H1 (cell line): ENCODE measurements around the gene INTS2. TPM values are rescaled to one million over a fixed set of nuclear protein-coding genes. Genes with fewer than 3 reads are reported as not detected.

ENCODE experiments used
- CTCF ChIA-PET: fragments of 300-600 bp; sonication (Branson Sonifier 250); formaldehyde crosslinking; loops from one replicate; lab custom pipeline; 2021; ENCODE audit not compliant: partially characterized antibody; lab: Charles Lee
- POLR2A ChIA-PET: fragments of 300-600 bp; sonication (Branson Sonifier 250); formaldehyde crosslinking; loops from one replicate; lab custom pipeline; 2021; ENCODE audit warnings: inconsistent platforms; ENCODE audit not compliant: partially characterized antibody; lab: Charles Lee
- DNase-seq, 2 experiments: peaks; one replicate each; pipeline versions ENCODE4 v3.0.0 to v3.0.0-alpha.2; 2010 to 2022; ENCODE audit warnings: low spot score in 2 of 2, low read depth in 1 of 2, mixed read lengths in 1 of 2
- FAIRE-seq: peaks from 2 replicates; lab custom pipeline; 2011; peaks lifted over from hg19 to GRCh38; lab: Jason Lieb, UNC
- H2AFZ ChIP-seq: 2 replicates; pipeline ENCODE4 v1.8.1; 2012; ENCODE audit warnings: low read length, inconsistent platforms
- H2AK5ac ChIP-seq: 2 replicates; pipeline ENCODE4 v1.6.1; 2013; ENCODE audit warnings: low read depth, low read length
- H2BK120ac ChIP-seq: replicated peaks from 2 replicates; pipeline ENCODE3; 2013; ENCODE audit warnings: low read depth, low read length, inconsistent platforms
- H2BK12ac ChIP-seq: 2 replicates; pipeline ENCODE4 v1.6.1; 2013; ENCODE audit warnings: low read depth, low read length
- H2BK15ac ChIP-seq: 2 replicates; pipeline ENCODE4 v1.6.1; 2013; ENCODE audit warnings: low read length
- H2BK20ac ChIP-seq: 2 replicates; pipeline ENCODE4 v1.6.1; 2013; ENCODE audit warnings: low read length
- H2BK5ac ChIP-seq: 2 replicates; pipeline ENCODE4 v1.6.1; 2013; ENCODE audit warnings: low read depth, low read length
- H3K14ac ChIP-seq: 2 replicates; pipeline ENCODE4 v1.6.1; 2013; ENCODE audit warnings: inconsistent platforms; ENCODE audit not compliant: insufficient read length
- H3K18ac ChIP-seq: 2 replicates; pipeline ENCODE4 v1.6.1; 2013; ENCODE audit warnings: low read length; ENCODE audit errors: extremely low read depth
- H3K23ac ChIP-seq: 2 replicates; pipeline ENCODE4 v1.6.1; 2013; ENCODE audit warnings: inconsistent platforms; ENCODE audit not compliant: insufficient read length
- H3K23me2 ChIP-seq: 2 replicates; pipeline ENCODE4 v1.6.1; 2013; ENCODE audit warnings: low read depth, low read length
- H3K27ac ChIP-seq: 2 replicates; pipeline ENCODE4 v1.6.1; 2011; ENCODE audit warnings: low read depth, low read length, inconsistent platforms
- H3K27me3 ChIP-seq, 4 experiments: replicated peaks in 1 of 4; 1 replicate in 1 of 4; 2 replicates in 3 of 4; pipeline versions ENCODE4 v1.6.1 to v1.8.1; 2011 to 2013; ENCODE audit warnings: low read length in 3 of 4, mild to moderate bottlenecking in 3 of 4, inconsistent platforms in 2 of 4, mixed read lengths in 2 of 4, moderate library complexity in 1 of 4; ENCODE audit not compliant: control insufficient read depth in 3 of 4, insufficient read depth in 3 of 4; ENCODE audit errors: extremely low read depth in 1 of 4
- H3K36me3 ChIP-seq, 4 experiments: 2 replicates each; pipeline versions ENCODE4 v1.6.1 to v1.8.1; 2011 to 2013; ENCODE audit warnings: mild to moderate bottlenecking in 4 of 4, low read length in 3 of 4, moderate library complexity in 2 of 4, control low read depth in 1 of 4, inconsistent platforms in 1 of 4; ENCODE audit not compliant: insufficient read depth in 4 of 4, control insufficient read depth in 2 of 4
- H3K4ac ChIP-seq: replicated peaks from 2 replicates; pipeline ENCODE3; 2013; ENCODE audit warnings: low read length, low read depth, mixed read lengths, inconsistent platforms; ENCODE audit not compliant: insufficient read length
- H3K4me1 ChIP-seq, 4 experiments: replicated peaks in 1 of 4; 1 replicate in 1 of 4; 2 replicates in 3 of 4; pipeline versions ENCODE4 v1.6.1 to v1.8.1; 2011 to 2013; ENCODE audit warnings: low read length in 3 of 4, inconsistent platforms in 2 of 4, mixed read lengths in 1 of 4; ENCODE audit not compliant: insufficient read depth in 4 of 4, control insufficient read depth in 3 of 4
- H3K4me2 ChIP-seq, 2 experiments: 2 replicates each; pipeline versions ENCODE4 v1.6.1 to v1.8.1; 2011 to 2013; ENCODE audit warnings: low read depth in 2 of 2, low read length in 2 of 2, control low read depth in 1 of 2, inconsistent platforms in 1 of 2, mild to moderate bottlenecking in 1 of 2; ENCODE audit not compliant: insufficient read depth in 1 of 2
- H3K4me3 ChIP-seq, 4 experiments: fragments of 200-600, 300-600 bp in 1 of 4; sonication (generic), shearing (Covaris generic), sonication (Bioruptor Twin) in 1 of 4; 2 replicates each; pipeline versions ENCODE4 v1.5.1 to v1.8.1; 2011 to 2016; ENCODE audit warnings: low read length in 4 of 4, low read depth in 3 of 4, control low read depth in 2 of 4, inconsistent platforms in 2 of 4, mild to moderate bottlenecking in 2 of 4, mixed read lengths in 1 of 4, moderate library complexity in 1 of 4; ENCODE audit not compliant: insufficient read depth in 2 of 4; ENCODE audit errors: extremely low read depth in 1 of 4
- H3K56ac ChIP-seq: replicated peaks from 2 replicates; pipeline ENCODE3; 2013; ENCODE audit warnings: low read depth, mild to moderate bottlenecking, mixed read lengths, low read length, inconsistent platforms; ENCODE audit not compliant: insufficient read length
- H3K79me1 ChIP-seq: 2 replicates; pipeline ENCODE4 v1.6.1; 2013; ENCODE audit warnings: low read depth, low read length, control low read depth
- H3K79me2 ChIP-seq, 2 experiments: 2 replicates each; pipeline versions ENCODE4 v1.6.1 to v1.8.1; 2012 to 2013; ENCODE audit warnings: low read length in 2 of 2, mild to moderate bottlenecking in 2 of 2, inconsistent platforms in 1 of 2; ENCODE audit not compliant: insufficient read depth in 2 of 2, control insufficient read depth in 1 of 2
- H3K9ac ChIP-seq, 4 experiments: replicated peaks in 1 of 4; 1 replicate in 1 of 4; 2 replicates in 3 of 4; pipeline versions ENCODE4 v1.6.1 to v1.8.1; 2011 to 2013; ENCODE audit warnings: low read depth in 3 of 4, low read length in 3 of 4, control low read depth in 2 of 4, mild to moderate bottlenecking in 2 of 4, moderate library complexity in 2 of 4, inconsistent platforms in 1 of 4; ENCODE audit errors: extremely low read depth in 1 of 4
- H3K9me3 ChIP-seq, 2 experiments: 2 replicates each; pipeline versions ENCODE4 v1.6.1 to v1.8.1; 2012 to 2013; ENCODE audit warnings: mild to moderate bottlenecking in 2 of 2, moderate library complexity in 2 of 2, control low read depth in 1 of 2, inconsistent platforms in 1 of 2, low read depth in 1 of 2, low read length in 1 of 2, mixed read lengths in 1 of 2; ENCODE audit not compliant: insufficient read depth in 2 of 2
- H4K20me1 ChIP-seq, 2 experiments: replicated peaks in 1 of 2; 2 replicates each; pipeline versions ENCODE3 to v1.8.1; 2011 to 2013; ENCODE audit warnings: inconsistent platforms in 2 of 2, low read length in 2 of 2, mild to moderate bottlenecking in 1 of 2; ENCODE audit not compliant: insufficient read depth in 2 of 2, control insufficient read depth in 1 of 2
- H4K5ac ChIP-seq: 2 replicates; pipeline ENCODE4 v1.6.1; 2013; ENCODE audit warnings: low read length, low read depth, mixed read lengths, inconsistent platforms; ENCODE audit not compliant: insufficient read length
- H4K8ac ChIP-seq: 2 replicates; pipeline ENCODE4 v1.8.0; 2013; ENCODE audit warnings: mild to moderate bottlenecking, moderate library complexity, low read length, inconsistent platforms; ENCODE audit not compliant: insufficient read depth; ENCODE audit errors: extremely low read depth
- H4K91ac ChIP-seq: replicated peaks from 2 replicates; pipeline ENCODE3; 2013; ENCODE audit warnings: low read length, mixed read lengths, inconsistent platforms; ENCODE audit not compliant: insufficient read length
- HDAC2 ChIP-seq, 2 experiments: fragments of 300-600 bp in 1 of 2; sonication (generic) in 1 of 2; IDR thresholded peaks; 2 replicates each; pipeline ENCODE4 v1.6.1; 2011 to 2012; ENCODE audit warnings: low read depth in 2 of 2, low read length in 2 of 2, mild to moderate bottlenecking in 2 of 2, moderate library complexity in 2 of 2, borderline replicate concordance in 1 of 2, inconsistent platforms in 1 of 2
- whole genome bisulfite sequencing, 2 experiments: shearing (Covaris generic) in 1 of 2; methylation state at CpG; one replicate each; pipeline versions ENCODE4 v1.1.6 to v1.1.7; 2013 to 2015; ENCODE audit warnings: low lambda C conversion rate in 2 of 2, mixed read lengths in 2 of 2, inconsistent platforms in 1 of 2, low coverage in 1 of 2, missing lambda C conversion rate in 1 of 2; ENCODE audit not compliant: insufficient replicate concordance in 2 of 2, insufficient coverage in 1 of 2, insufficient read length in 1 of 2; ENCODE audit errors: extremely low coverage in 1 of 2, missing lambda C conversion rate in 1 of 2; 5-methylcytosine and 5-hydroxymethylcytosine counted together
- polyA plus RNA-seq, 7 experiments: library from polyadenylated mRNA; depleted of rRNA in 3 of 7; stranded (reverse) in 5 of 7; unstranded in 2 of 7; fragments of >200 nt in 5 of 7; fragments of 200-250 nt in 2 of 7; gene quantifications; 1 replicate in 5 of 7; 2 replicates in 1 of 7; 4 replicates in 1 of 7; pipeline versions ENCODE4 v1.2.1 to v1.2.3, GENCODE V29; 2011 to 2013; ENCODE audit warnings: missing spikeins in 2 of 7, mixed read lengths in 2 of 7
- total RNA-seq: library from RNA; stranded (reverse); fragmentation: NEBNext Ultra II Directional; extraction: Animal tissue kit (Norgen Biotek cat#: 25700); gene quantifications from 2 replicates; pipeline ENCODE4 v1.2.1, GENCODE V29; 2021

The INTS2 gene
- total and polyA plus RNA-seq, 2 of the 8 experiments (the other 6 are each of a cell fraction or from before 2014, with no cell fraction given): 9.4 to 21.8 TPM

DNA sequence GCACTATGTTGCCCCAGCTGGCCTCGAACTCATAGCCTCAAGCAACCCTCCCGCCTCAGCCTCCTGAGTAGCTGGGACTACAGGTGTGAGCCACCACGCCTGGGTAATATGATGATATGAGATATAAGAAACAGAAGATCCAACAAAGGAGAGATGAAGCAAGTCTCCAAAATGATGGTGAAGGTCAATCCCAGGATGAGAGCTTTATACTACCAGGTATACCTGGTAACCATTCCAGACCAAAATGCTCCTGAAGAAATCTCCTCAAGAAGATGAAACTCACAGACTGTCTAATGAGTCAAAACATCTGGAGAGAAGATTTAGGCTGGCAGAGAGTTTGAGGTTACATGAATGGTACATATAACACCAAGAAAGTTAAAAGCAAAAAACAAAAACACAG is 24.5 kb downstream of the INTS2 start:
- Histone ChIP-seq H3K9me3 (no peaks in the 10 kb centered on the region), H4K20me1 (no peaks in the 10 kb centered on the region), H3K4ac (no peak overlapping the region), H3K27ac (no peak overlapping the region), H3K9ac (no peak overlapping the region), H2AK5ac (no peak overlapping the region), H3K23ac (no peak overlapping the region), H3K36me3 (peaks cover 2 to 49% (median 16%) of the 10 kb centered on the region in 4 experiments; a peak in 6 of 8 replicates), H3K4me1 (no peaks in the 10 kb centered on the region), H3K4me3 (no peak overlapping the region), H3K18ac (no peak overlapping the region), H3K79me1 (no peaks in the 10 kb centered on the region), H3K79me2 (no peaks in the 10 kb centered on the region), H3K4me2 (no peak overlapping the region), H4K5ac (no peak overlapping the region), H4K91ac (no peak overlapping the region), H2BK12ac (no peak overlapping the region), H4K8ac (no peak overlapping the region), H3K14ac (no peak overlapping the region), H3K56ac (no peak overlapping the region), H2BK15ac (no peak overlapping the region), H2BK20ac (no peak overlapping the region), H2AFZ (no peak overlapping the region), H3K27me3 (no peaks in the 10 kb centered on the region), H3K23me2 (no peaks in the 10 kb centered on the region), H2BK120ac (no peak overlapping the region), H2BK5ac (no peak overlapping the region)
- CTCF ChIA-PET: interaction anchor here (0.6 to 1.2 kb wide), 2 partner anchors 52 to 796 kb away, joined by 3 read pairs; no protein-coding TSS in a partner anchor
- no peak for FAIRE-seq
- DNase-seq: no peak
- POLR2A ChIA-PET: interaction anchor here (0.6 kb wide), 1 partner anchor 73 kb away, joined by 3 read pairs; no protein-coding TSS in a partner anchor
- WGBS, 2 experiments: 85% methylated on average over 2 of the region's 3 CpGs; no CpG with 5 or more reads in 1 of the 2 experiments
- TF ChIP-seq HDAC2 (IDR thresholded peaks at IDR 0.05; ENCODE audit: borderline replicate concordance in 1 of 2, low read depth in 2 of 2, low read length in 2 of 2): no peak
